RPMI8226 (cell line): ENCODE results near the gene METTL27.
A peak's percentile ranks its signal among the peaks of the same experiment; 100 is the strongest.
"Not testable (repeated sequence)": the region's sequence is repeated elsewhere in the genome, so short reads cannot be mapped to it uniquely, and the experiment has no call there.

Experiments
- DNase-seq: peaks from one replicate; pipeline ENCODE4 v3.0.0-alpha.2; 2015

METTL27 gene

GRCh38 chr7:73838642-73839041, 3.7 kb downstream of the METTL27 start:
- DNase-seq, result no peak

GRCh38 chr7:73837167-73837566, 5.1 kb downstream of the METTL27 start:
- DNase-seq, result not testable (repeated sequence)

GRCh38 chr7:73834626-73835191, 7.6 kb downstream of the METTL27 start:
- no peak for DNase-seq

GRCh38 chr7:73833251-73833919, 8.9 kb downstream of the METTL27 start:
- DNase-seq, result no peak

- DNase-seq, result no peak
Measured at GRCh38 chr7:73832806-73833205, 9.5 kb downstream of the METTL27 start.

GRCh38 chr7:73831834-73832651, 10.3 kb downstream of the METTL27 start:
- DNase-seq, result no peak

GRCh38 chr7:73831584-73831833, 10.8 kb downstream of the METTL27 start:
- no peak for DNase-seq

GRCh38 chr7:73830681-73831583, 11.4 kb downstream of the METTL27 start, which contains the start of gene CLDN4:
TSS of gene CLDN4 (plus strand) at chr7:73830996. CDS start at chr7:73831202, 206 bp downstream.
- DNase-seq, result no peak

- DNase-seq, result no peak
Measured at GRCh38 chr7:73829921-73830680, 12.2 kb downstream of the METTL27 start.

- DNase-seq, result no peak
Measured at GRCh38 chr7:73829505-73829904, 12.8 kb downstream of the METTL27 start.

- no peak for DNase-seq
Measured at GRCh38 chr7:73828972-73829371, 13.3 kb downstream of the METTL27 start.

GRCh38 chr7:73828107-73828803, 14.1 kb downstream of the METTL27 start:
- no peak for DNase-seq

GRCh38 chr7:73827567-73828106, 14.7 kb downstream of the METTL27 start:
- peak; percentile 100 for DNase-seq

GRCh38 chr7:73824986-73825385, 17.3 kb downstream of the METTL27 start:
- no peak for DNase-seq

- no peak for DNase-seq
Measured at GRCh38 chr7:73823873-73824592, 18.3 kb downstream of the METTL27 start.

GRCh38 chr7:73823257-73823656, 19.1 kb downstream of the METTL27 start:
- DNase-seq, result no peak

GRCh38 chr7:73822319-73823173, 19.8 kb downstream of the METTL27 start:
- DNase-seq, result no peak

- DNase-seq, result not testable (repeated sequence)
Measured at GRCh38 chr7:73821597-73822285, 20.6 kb downstream of the METTL27 start.

- DNase-seq, result no peak
Measured at GRCh38 chr7:73820013-73820412, 22.3 kb downstream of the METTL27 start.
